ENCODE measurements around the gene TSPEAR.

DNA sequence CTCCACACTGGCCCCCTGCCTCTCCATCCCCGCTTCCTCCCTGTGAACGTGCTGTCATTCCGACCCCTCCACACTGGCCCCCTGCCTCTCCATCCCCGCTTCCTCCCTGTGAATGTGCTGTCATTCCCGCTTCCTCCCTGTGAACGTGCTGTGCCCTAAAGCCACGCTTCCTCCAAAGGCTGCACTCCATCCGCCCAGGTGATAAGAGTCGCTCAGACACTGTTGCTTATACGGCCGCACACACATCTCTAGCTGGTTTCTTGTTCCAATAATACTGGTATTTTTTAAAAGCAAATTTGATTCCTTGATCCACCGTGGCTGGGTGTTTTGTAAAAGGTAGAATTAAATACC, 39.3 kb upstream of the TSPEAR start:
- TF ChIP-seq, protein P1, sequence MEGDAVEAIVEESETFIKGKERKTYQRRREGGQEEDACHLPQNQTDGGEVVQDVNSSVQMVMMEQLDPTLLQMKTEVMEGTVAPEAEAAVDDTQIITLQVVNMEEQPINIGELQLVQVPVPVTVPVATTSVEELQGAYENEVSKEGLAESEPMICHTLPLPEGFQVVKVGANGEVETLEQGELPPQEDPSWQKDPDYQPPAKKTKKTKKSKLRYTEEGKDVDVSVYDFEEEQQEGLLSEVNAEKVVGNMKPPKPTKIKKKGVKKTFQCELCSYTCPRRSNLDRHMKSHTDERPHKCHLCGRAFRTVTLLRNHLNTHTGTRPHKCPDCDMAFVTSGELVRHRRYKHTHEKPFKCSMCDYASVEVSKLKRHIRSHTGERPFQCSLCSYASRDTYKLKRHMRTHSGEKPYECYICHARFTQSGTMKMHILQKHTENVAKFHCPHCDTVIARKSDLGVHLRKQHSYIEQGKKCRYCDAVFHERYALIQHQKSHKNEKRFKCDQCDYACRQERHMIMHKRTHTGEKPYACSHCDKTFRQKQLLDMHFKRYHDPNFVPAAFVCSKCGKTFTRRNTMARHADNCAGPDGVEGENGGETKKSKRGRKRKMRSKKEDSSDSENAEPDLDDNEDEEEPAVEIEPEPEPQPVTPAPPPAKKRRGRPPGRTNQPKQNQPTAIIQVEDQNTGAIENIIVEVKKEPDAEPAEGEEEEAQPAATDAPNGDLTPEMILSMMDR (IDR thresholded peaks at IDR 0.05), result no peak
- no peak for TF ChIP-seq POLR2A (IDR thresholded peaks at IDR 0.05)

Measured in right lobe of liver (tissue), 4 donors.